ENCODE results near the gene PATL1.
A peak's percentile ranks its signal among the peaks of the same experiment; 100 is the strongest.

Gene PATL1

DNA sequence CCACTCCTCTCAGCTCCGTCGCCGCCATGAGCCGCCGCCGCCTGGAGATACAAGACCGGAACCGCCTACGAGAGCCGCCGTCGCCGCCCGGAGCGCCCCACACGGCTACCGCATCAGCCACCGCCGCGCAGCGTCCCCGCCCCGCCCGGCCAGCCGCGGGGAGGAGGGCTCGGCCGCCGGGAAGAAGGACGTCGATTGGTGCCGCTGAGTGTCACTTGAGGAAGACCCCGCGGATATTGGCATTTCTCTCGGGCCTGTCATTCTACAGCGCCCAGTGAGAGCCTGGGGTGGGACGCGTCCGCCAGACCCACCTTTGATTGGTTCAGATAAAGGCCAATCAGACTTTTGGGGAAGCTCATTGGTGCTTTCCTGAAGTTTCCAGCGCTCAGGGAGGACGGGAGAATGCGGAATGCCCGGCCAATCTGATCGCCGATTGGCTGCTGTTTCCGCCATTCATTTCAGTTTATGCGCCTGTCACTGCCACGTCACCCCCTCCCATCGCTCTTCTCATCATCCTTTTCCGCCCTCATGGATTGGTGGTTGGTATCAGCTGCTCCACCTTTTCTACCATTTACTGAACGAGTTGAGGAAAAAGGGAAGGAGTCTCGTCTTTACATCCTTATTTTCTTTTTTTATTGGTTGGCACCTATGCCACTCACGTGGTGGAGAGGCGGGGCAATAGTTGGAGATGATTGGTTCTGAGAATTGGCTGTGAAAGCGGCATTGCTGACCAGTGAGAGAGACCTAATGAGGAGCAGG, 53.0 kb downstream of the PATL1 start, which contains the start of gene OSBP:
Gene OSBP (minus strand): TSS at position 138 of the 759 bp plus-strand sequence. CDS start 110 bp downstream, at position 28.
- DNase-seq (ENCODE audit: low read depth, low spot score): peak; percentile 100

DNA sequence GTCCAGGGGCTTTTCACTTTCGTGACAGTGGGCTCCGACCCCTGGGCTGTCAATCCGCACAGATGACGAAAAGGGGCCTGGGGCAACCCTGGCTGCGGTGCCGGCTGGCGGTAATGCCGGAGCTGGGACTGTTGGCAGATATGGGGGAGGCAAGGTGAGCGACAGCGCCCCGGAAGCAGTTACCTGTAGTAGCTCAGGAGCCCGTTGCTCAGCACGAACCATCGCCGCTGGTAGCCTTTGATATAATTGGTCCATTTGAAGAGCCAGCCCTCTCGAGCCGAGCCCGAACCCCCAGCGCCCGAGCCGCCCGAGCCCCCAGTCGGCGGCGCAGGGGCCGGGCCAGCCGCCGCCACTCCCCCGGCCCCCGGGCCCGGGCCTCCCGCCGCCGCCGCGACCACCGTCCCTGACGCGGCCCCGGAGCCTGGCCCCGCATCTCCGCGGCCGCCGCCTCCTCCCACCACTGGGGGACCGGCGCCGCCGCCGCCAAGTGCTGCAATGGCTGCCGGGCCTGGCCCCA, 53.7 kb downstream of the PATL1 start:
- peak; percentile 45 for DNase-seq (ENCODE audit: low read depth, low spot score)

DNA sequence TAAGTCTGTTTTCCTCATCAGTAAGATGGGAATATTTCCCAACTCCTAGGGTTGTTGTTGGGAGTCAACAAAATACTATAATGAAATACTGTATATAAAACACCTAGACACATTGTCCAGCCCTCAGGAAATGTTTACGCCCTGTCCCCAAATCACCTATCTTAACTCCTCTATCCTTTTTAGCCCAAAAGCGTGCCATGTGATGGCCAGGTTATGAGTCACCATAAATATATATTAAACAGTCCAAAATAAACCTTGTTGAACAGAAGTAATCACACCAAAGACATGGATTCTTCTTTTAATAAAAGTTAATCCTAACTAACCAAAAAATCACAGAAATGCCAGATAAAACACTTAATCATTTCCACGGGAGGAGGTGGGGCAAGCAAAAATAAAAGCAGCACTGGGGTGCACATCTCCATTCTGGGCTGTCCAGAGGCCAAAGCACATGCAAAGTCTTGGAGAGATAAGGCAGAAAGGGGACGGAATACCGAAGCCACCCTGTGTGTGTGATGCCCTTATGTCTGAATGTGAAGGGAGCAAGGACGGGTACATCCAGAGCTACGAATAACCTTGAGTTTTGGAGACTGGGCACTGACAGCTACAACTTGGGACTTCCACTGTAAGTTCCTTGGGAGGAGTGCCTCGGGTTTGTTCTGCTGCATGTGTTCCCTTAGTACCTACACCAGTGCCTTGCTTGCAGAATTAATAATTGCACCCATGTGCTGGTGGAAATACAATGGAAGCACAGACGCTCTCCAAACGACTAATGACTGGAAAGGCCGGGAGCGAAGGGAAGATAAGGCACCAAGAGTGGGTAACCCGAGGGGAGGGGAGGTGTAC, 54.3 kb downstream of the PATL1 start:
- DNase-seq (ENCODE audit: low read depth, low spot score): no peak

DNA sequence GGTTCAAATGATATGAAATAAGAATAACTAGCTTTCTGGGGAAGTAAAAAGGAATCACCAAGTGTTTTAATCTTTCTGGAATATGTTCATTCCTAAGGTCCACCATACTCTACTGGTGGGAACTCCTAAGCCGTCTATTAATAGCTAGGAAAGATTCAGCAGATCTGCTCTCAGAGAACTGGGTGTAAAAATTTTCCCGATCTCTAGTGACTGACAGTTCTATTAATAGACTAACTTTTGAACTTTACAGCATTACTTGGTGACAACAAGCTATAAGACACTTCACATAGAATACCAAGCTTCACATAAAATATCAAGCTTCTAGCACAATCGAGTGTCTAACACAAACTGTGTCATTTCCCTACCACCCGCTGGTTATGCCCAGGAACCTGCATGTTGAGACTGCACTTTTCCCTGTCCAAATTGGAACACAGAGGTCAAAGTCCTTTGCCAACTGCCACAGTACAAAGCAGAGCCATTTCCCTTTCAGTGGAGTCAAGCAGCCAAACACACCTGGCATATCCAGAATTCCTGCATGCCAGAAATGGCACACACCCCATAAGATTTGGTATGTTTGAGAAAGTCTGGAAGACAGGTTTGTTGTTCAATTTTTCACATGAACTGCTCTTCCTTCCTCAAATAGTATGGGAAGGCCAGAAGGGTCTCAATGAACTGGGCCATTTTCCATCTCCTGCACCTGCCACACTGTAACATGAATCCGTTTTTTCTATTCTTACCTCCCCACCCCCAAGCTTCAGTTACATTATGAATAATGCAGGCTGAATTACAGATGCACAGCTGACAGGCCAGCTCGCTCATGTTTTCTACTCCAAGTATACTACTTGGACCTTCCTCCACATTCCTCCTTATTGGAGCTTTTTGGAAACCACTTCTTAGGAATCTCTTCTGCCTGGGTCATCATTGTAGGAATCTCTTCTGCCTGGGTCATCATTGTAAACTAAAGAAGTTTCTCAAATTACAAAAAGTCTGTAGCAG, 57.0 kb downstream of the PATL1 start:
- peak; percentile 14 for DNase-seq (ENCODE audit: low read depth, low spot score)

DNA sequence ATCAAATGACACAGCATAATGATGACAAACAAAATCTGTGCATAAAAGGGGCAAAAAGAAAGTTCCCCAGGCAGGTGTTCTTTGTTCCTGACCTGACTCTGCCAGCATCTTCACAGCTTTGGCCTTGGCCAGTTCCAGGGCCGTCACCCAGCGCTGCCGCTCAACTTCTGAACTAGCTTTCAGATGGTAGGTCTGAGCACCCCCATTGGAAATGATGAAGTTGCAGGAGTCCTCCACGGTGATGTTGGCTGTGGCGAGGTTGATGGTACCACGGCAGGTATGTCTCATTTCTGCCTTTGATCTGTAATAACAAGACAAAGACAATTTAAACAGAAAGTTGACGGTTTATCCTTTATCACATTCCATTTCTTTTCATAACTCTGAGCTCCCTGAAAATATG, 58.5 kb downstream of the PATL1 start:
- no peak for DNase-seq (ENCODE audit: low read depth, low spot score)

DNA sequence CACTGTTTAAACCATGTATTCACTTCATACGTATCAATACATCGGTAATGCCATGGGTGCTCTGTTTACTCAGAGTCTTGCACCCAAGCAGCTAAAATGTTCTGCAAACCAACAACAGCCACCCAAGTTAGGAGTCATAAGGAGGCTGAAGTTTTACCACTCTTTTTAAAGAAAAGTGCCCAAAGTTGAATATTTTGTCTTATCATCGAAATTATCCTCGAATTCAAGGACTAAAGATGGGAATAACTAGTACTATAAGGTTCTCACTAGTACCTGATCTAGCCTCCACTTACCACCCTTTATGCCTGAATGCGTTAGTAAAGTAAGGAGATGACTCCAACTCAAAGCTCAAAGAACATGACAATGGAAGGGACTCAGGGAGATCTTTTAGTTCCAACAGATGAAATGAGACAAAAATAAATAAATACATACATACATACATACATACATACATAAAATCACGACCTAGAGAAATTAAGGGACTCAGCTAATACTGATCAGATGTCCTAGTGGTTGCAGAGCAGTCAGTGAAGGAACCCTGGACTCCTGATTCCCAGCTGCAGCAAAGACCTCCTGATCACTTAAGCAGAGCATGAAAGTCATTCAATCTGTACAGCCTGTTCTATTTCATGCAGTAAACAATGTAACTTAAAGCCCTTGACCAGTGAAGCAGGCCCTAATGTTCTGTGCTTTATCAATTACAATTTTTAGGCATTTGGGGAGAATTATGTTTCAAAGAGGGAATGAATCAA, 61.0 kb downstream of the PATL1 start:
- DNase-seq (ENCODE audit: low read depth, low spot score): no peak

DNA sequence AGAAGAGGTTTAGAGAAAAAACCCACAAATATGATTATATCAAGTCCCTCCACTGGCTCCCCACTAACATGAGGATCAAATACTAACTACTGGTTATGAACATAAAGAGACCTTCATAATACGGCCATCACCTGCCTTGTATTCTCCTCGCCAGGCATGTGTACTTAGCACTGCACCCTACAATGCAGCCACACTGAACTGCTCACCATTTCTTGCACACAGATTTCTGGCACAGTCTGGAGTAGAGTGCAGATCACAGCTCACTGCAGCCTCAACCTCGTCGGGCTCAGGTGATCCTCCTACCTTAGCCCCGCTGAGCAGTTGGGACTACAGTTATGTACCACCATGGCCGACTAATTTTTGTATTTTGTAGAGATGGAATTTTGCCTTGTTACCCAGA, 66.4 kb downstream of the PATL1 start:
- DNase-seq (ENCODE audit: low read depth, low spot score): no peak

DNA sequence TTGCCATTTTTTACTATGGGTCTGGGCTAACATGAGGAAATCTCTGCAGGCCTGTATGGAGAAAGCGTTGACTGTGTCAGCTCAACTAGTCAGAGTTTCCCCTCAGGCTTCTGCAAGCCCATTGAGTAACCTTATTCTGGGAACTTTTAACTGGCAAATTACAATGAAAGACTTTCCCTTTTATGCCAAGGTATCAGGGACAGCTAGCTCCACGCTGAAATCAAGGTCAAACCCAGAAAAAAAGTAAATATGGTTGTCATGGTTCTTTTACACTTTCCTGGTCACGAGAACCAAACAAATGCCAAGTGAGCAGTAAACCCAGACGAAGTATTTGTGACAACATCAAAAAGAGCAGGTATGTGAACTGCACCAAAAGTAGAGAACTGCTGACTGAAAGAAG, 67.0 kb downstream of the PATL1 start:
- DNase-seq (ENCODE audit: low read depth, low spot score): no peak

DNA sequence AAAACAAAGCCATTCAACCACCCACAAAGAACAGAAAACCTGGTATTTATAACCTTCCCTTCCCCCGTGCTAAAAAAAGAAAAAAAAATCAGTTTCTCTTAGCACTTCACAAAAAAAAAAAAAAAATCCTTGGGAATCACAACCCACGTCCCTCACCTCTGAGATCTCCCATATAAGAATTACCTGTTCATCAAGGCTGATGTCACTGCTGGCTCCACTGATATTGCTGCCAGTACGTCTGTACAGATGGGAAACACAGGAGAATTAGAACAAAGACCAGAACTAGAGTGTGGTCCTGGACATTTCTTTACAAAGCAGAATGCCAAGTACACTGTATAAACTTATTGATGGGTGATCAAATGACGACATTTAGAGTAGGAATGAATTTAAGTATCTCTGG, 68.2 kb downstream of the PATL1 start:
- no peak for DNase-seq (ENCODE audit: low read depth, low spot score)

DNA sequence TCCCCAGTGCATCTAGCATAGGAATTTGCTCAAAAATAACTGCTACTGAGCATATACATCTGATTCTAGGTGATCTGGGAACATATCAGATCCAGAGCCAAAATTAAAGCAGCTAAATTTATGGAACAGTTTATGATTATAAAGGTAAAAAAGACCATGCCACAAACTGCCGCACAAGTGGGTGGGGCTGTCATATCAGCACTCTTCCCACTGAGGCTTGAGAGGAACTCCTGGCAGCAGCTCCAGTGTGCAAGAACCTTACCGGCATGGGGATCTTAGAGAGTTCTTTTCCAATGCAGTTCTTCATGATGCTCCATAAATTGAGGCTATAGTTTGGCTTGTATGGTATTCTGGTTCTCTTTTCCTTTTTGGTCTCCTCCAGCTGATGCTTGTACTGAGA, 68.6 kb downstream of the PATL1 start:
- no peak for DNase-seq (ENCODE audit: low read depth, low spot score)

DNA sequence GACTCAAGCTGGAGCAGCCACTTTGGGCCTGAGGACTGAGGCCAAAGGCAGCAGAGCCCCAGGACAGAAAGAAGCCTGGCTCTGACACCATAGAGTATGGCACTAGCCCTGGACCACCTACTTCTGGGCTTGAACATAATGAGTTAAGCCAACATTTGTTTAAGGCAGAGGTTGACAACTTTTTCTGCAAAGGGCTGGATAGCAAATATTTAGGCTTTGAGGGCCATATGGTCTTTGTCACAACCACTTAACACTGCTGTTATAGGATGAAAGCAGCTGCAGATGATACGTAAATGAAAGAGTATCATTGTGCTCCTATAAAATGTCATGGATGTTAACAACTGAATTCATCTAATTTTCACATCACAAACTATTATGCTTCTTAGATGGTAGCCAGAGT, 69.9 kb downstream of the PATL1 start:
- DNase-seq (ENCODE audit: low read depth, low spot score): no peak

All from astrocyte of the hippocampus (primary cell).